PC-3 (cell line): ENCODE results near the gene RYR2.

Experiments used
- CTCF ChIP-seq: fragments of 300-600 bp; sonication (generic); conservative IDR thresholded peaks from 2 replicates; pipeline ENCODE4 v1.5.1; 2017; ENCODE audit warnings: antibody characterized with exemption, low read depth, mild to moderate bottlenecking, low read length
- EZH2 ChIP-seq: fragments of 300-600 bp; sonication (generic); IDR thresholded peaks from one replicate; pipeline ENCODE4 v1.6.1; 2017; ENCODE audit warnings: antibody characterized with exemption, mild to moderate bottlenecking, low read length; ENCODE audit not compliant: unreplicated experiment
- EZH2phosphoT487 ChIP-seq: fragments of 300-600 bp; sonication (generic); IDR thresholded peaks from 2 replicates; pipeline ENCODE4 v1.6.1; 2018; ENCODE audit warnings: mild to moderate bottlenecking, antibody characterized with exemption, low read length, borderline replicate concordance

- no peak for TF ChIP-seq EZH2
- TF ChIP-seq CTCF, result no peak
- no peak for TF ChIP-seq EZH2phosphoT487
These were observed 717.4 kb downstream of the RYR2 start for GRCh38 chr1:237759377-237759776.
